Natural killer cell (primary cell): ENCODE measurements around the gene FGF11. TPM values are rescaled to one million over a fixed set of nuclear protein-coding genes. Genes with fewer than 3 reads are reported as not detected.

Experiments
- ATAC-seq, 3 donors: fragments of 150-1000 bp in 2 of 3; fragments of 200-7000 bp in 1 of 3; cut with Tn5 transposase; 1 replicate in 1 of 3; 2 replicates in 2 of 3; pipeline ENCODE4 v1.10.0; 2021; ENCODE audit warnings: mild to moderate bottlenecking in 2 of 3, moderate library complexity in 2 of 3
- DNase-seq, 2 donors: peaks; one replicate each; pipeline versions ENCODE4 v3.0.0 to v3.0.0-alpha.2; 2013 to 2021; ENCODE audit warnings: mixed read lengths in 1 of 2
- H3K27ac ChIP-seq: one replicate; pipeline ENCODE4 v1.5.1; 2013; ENCODE audit warnings: mild to moderate bottlenecking, low read length
- H3K27me3 ChIP-seq: one replicate; pipeline ENCODE4 v1.6.1; 2013; ENCODE audit warnings: low read length; ENCODE audit not compliant: control insufficient read depth, insufficient read depth
- H3K36me3 ChIP-seq: one replicate; pipeline ENCODE4 v1.6.1; 2013; ENCODE audit warnings: low read length; ENCODE audit not compliant: control insufficient read depth, insufficient read depth
- H3K4me1 ChIP-seq: one replicate; pipeline ENCODE4 v1.6.1; 2013; ENCODE audit warnings: low read length; ENCODE audit not compliant: control insufficient read depth, insufficient read depth
- H3K4me3 ChIP-seq: one replicate; pipeline ENCODE4 v1.5.1; 2013; ENCODE audit warnings: low read length
- H3K9me3 ChIP-seq: one replicate; pipeline ENCODE4 v1.6.1; 2013; ENCODE audit warnings: low read length; ENCODE audit not compliant: control insufficient read depth, insufficient read depth
- H3K27ac Mint-ChIP-seq, 2 donors: one replicate each; pipeline ENCODE4 v1.8.0; 2022; ENCODE audit warnings: mild to moderate bottlenecking in 2 of 2, mixed read lengths in 2 of 2, moderate library complexity in 1 of 2
- H3K27me3 Mint-ChIP-seq, 2 donors: one replicate each; pipeline ENCODE4 v1.8.0; 2022; ENCODE audit warnings: low read depth in 2 of 2, mixed read lengths in 2 of 2
- H3K36me3 Mint-ChIP-seq: one replicate; pipeline ENCODE4 v1.8.0; 2022; ENCODE audit warnings: mixed read lengths
- H3K4me1 Mint-ChIP-seq, 2 donors: one replicate each; pipeline ENCODE4 v1.8.0; 2022; ENCODE audit warnings: mixed read lengths in 2 of 2
- H3K4me3 Mint-ChIP-seq: one replicate; pipeline ENCODE4 v1.8.0; 2022; ENCODE audit warnings: mild to moderate bottlenecking, moderate library complexity, mixed read lengths
- H3K9me3 Mint-ChIP-seq, 2 donors: one replicate each; pipeline ENCODE4 v1.8.0; 2022; ENCODE audit warnings: mixed read lengths in 2 of 2
- CTCF ChIP-seq: fragments of 200-600 bp; IDR thresholded peaks from one replicate; pipeline ENCODE4 v1.8.0; 2022; ENCODE audit warnings: antibody characterized with exemption
- WGBS: methylation state at CpG from one replicate; pipeline ENCODE4 v1.1.7; 2013; ENCODE audit warnings: missing lambda C conversion rate; ENCODE audit not compliant: insufficient coverage; 5-methylcytosine and 5-hydroxymethylcytosine counted together
- intact Hi-C: fragments of 100-400 bp; cut with micrococcal nuclease; formaldehyde crosslinking; loops from one replicate; pipeline ENCODE4 v1.14.2; 2022
- total RNA-seq, 4 donors: library from RNA; stranded (reverse); fragments of 120-200 nt in 1 of 4; gene quantifications; one replicate each; pipeline versions ENCODE4 v1.2.3 to v1.2.4, GENCODE V29; 2013 to 2022

The FGF11 gene
- total RNA-seq, 3 donors from 2014 or later (not counting 1 experiment from before 2014, with no cell fraction given): 1.2 to 4.2 (median 1.9) TPM

GRCh38 chr17:7459961-7460545 is 20.7 kb downstream of the FGF11 start:
- peaks cover 10 to 19% of the 10 kb centered on the region in 2 donors for H3K4me1 Mint-ChIP-seq
- no peak for TF ChIP-seq CTCF
- Histone ChIP-seq H3K27ac (no peak overlapping the region), H3K4me3 (no peak overlapping the region), H3K9me3 (no peaks in the 10 kb centered on the region), H3K27me3 (no peaks in the 10 kb centered on the region), H3K4me1 (peaks cover 13% of the 10 kb centered on the region), H3K36me3 (peaks cover 22% of the 10 kb centered on the region)
- intact Hi-C loops: no loop called here
- ATAC-seq (no peak), DNase-seq (no peak)
- no peaks in the 10 kb centered on the region for H3K27me3 Mint-ChIP-seq
- H3K4me3 Mint-ChIP-seq: no peak overlapping the region
- H3K36me3 Mint-ChIP-seq: no peaks in the 10 kb centered on the region
- H3K27ac Mint-ChIP-seq: peak overlapping the region; percentile 38 to 57
- H3K9me3 Mint-ChIP-seq: no peaks in the 10 kb centered on the region
- 90% methylated on average over 3 of the region's 3 CpGs for WGBS

- Mint-ChIP-seq H3K4me1 (peaks cover 4 to 14% of the 10 kb centered on the region in 2 donors), H3K9me3 (no peaks in the 10 kb centered on the region), H3K36me3 (no peaks in the 10 kb centered on the region), H3K4me3 (no peak overlapping the region), H3K27ac (peak overlapping the region in 1 of 2 donors; percentile 24), H3K27me3 (no peaks in the 10 kb centered on the region)
- no peak overlapping the region for H3K4me3 ChIP-seq
- no peak overlapping the region for H3K27ac ChIP-seq
- peaks cover 28% of the 10 kb centered on the region for H3K36me3 ChIP-seq
- intact Hi-C loops: no loop called here
- WGBS: 97% methylated on average over 6 of the region's 7 CpGs
- peaks cover 8% of the 10 kb centered on the region for H3K4me1 ChIP-seq
- no peak for DNase-seq
- H3K27me3 ChIP-seq: no peaks in the 10 kb centered on the region
- no peaks in the 10 kb centered on the region for H3K9me3 ChIP-seq
- TF ChIP-seq CTCF: no peak
- no peak for ATAC-seq
Measured at GRCh38 chr17:7460850-7461660, 21.7 kb downstream of the FGF11 start.

- H3K4me3 Mint-ChIP-seq: no peak overlapping the region
- no peaks in the 10 kb centered on the region for H3K9me3 Mint-ChIP-seq
- H3K27me3 ChIP-seq: no peaks in the 10 kb centered on the region
- H3K9me3 ChIP-seq: no peaks in the 10 kb centered on the region
- TF ChIP-seq CTCF: no peak
- WGBS: 95% methylated on average over 44 of the region's 44 CpGs
- intact Hi-C loops: no loop called here
- peaks cover 11 to 23% of the 10 kb centered on the region in 2 donors for H3K4me1 Mint-ChIP-seq
- peaks cover 12% of the 10 kb centered on the region for H3K4me1 ChIP-seq
- DNase-seq (no peak), ATAC-seq (peak in 1 of 3 donors; percentile 6)
- H3K27ac Mint-ChIP-seq: peak overlapping the region in 1 of 2 donors; percentile 27
- no peak overlapping the region for H3K4me3 ChIP-seq
- no peaks in the 10 kb centered on the region for H3K27me3 Mint-ChIP-seq
- peaks cover 35% of the 10 kb centered on the region for H3K36me3 ChIP-seq
- no peaks in the 10 kb centered on the region for H3K36me3 Mint-ChIP-seq
- no peak overlapping the region for H3K27ac ChIP-seq
Measured at GRCh38 chr17:7462474-7463371, 23.4 kb downstream of the FGF11 start.
